HepG2 (cell line): ENCODE measurements around the gene B3GALT6. TPM values are rescaled to one million over a fixed set of nuclear protein-coding genes. Genes with fewer than 3 reads are reported as not detected.

Experiments
- ATAC-seq: fragments of 200-7000 bp; cut with Tn5 transposase; 3 replicates; pipeline ENCODE4 v1.9.1; 2020; ENCODE audit warnings: mild to moderate bottlenecking, moderate library complexity
- Bru-seq: library from RNA; stranded (reverse); fragments of 400-500 nt; gene quantifications from one replicate; lab custom pipeline; 2021; lab: Mats Ljungman, UMichigan
- BruChase-seq, 2 experiments: library from RNA; stranded (reverse); fragments of 400-500 nt; gene quantifications; one replicate each; lab custom pipeline; 2021; lab: Mats Ljungman, UMichigan
- BruUV-seq: library from RNA; stranded (reverse); fragments of 400-500 nt; replicated peaks from 2 replicates; lab custom pipeline; 2021; lab: Mats Ljungman, UMichigan
- CTCF ChIA-PET: fragments of 300-600 bp; formaldehyde crosslinking; extraction: SDS; loops from one replicate; lab custom pipeline; 2021; ENCODE audit warnings: low total read pairs, inconsistent platforms, low intra/inter-chr PET ratio; lab: Yijun Ruan, JAX
- POLR2A ChIA-PET: fragments of 350-600 bp; sonication (Branson Sonifier 250); formaldehyde crosslinking; loops from one replicate; lab custom pipeline; 2020; ENCODE audit warnings: antibody characterized with exemption, inconsistent platforms; lab: Yijun Ruan, JAX
- DNase-seq: peaks from one replicate; pipeline ENCODE4 v3.0.0-alpha.2; 2015; ENCODE audit warnings: low spot score
- FAIRE-seq: peaks from 3 replicates; lab custom pipeline; 2011; peaks lifted over from hg19 to GRCh38; lab: Jason Lieb, UNC
- H2AFZ ChIP-seq: one replicate; pipeline ENCODE4 v1.6.1; 2011; ENCODE audit warnings: low read length, inconsistent platforms
- H3K27ac ChIP-seq: fragments of 300-600 bp; 3 replicates; pipeline ENCODE4 v1.8.0; 2011; ENCODE audit warnings: mixed run types, mild to moderate bottlenecking, mixed read lengths, low read length, inconsistent platforms; ENCODE audit not compliant: insufficient read depth; ENCODE audit errors: extremely low read length
- H3K27me3 ChIP-seq, 2 experiments: fragments of 200-600 bp in 1 of 2; 2 replicates in 1 of 2; 3 replicates in 1 of 2; pipeline versions ENCODE4 v1.6.0 to v1.8.0; 2011; ENCODE audit warnings: low read length in 2 of 2, mild to moderate bottlenecking in 2 of 2, moderate library complexity in 2 of 2, inconsistent platforms in 1 of 2; ENCODE audit not compliant: insufficient read depth in 2 of 2, control insufficient read depth in 1 of 2
- H3K36me3 ChIP-seq, 2 experiments: fragments of 200-600 bp in 1 of 2; replicated peaks in 1 of 2; 2 replicates in 1 of 2; 3 replicates in 1 of 2; pipeline versions ENCODE4 v1.5.1 to v1.8.0; 2011; ENCODE audit warnings: low read length in 2 of 2, inconsistent platforms in 1 of 2; ENCODE audit not compliant: insufficient read depth in 2 of 2, control insufficient read depth in 1 of 2
- H3K4me1 ChIP-seq: 2 replicates; pipeline ENCODE4 v1.5.1; 2012; ENCODE audit warnings: low read length, inconsistent platforms; ENCODE audit not compliant: insufficient read depth
- H3K4me2 ChIP-seq: 2 replicates; pipeline ENCODE4 v1.6.0; 2011; ENCODE audit warnings: low read depth, low read length, inconsistent platforms
- H3K4me3 ChIP-seq, 3 experiments: fragments of 200-600 bp in 1 of 3; sonication (generic), shearing (Covaris generic) in 1 of 3; replicated peaks in 1 of 3; 2 replicates each; pipeline ENCODE4 v1.5.1; 2011 to 2016; ENCODE audit warnings: low read length in 3 of 3, inconsistent platforms in 2 of 3, low read depth in 2 of 3, mild to moderate bottlenecking in 2 of 3, control low read depth in 1 of 3, mixed read lengths in 1 of 3; ENCODE audit not compliant: insufficient read depth in 1 of 3
- H3K79me2 ChIP-seq: one replicate; pipeline ENCODE4 v1.6.1; 2011; ENCODE audit warnings: low read length, inconsistent platforms; ENCODE audit not compliant: insufficient read depth
- H3K9ac ChIP-seq: 2 replicates; pipeline ENCODE4 v1.6.0; 2011; ENCODE audit warnings: mild to moderate bottlenecking, low read depth, low read length, inconsistent platforms; ENCODE audit not compliant: insufficient read depth
- H3K9me3 ChIP-seq: 2 replicates; pipeline ENCODE4 v1.5.1; 2012; ENCODE audit warnings: mild to moderate bottlenecking, low read length
- H4K20me1 ChIP-seq: 2 replicates; pipeline ENCODE4 v1.6.0; 2011; ENCODE audit warnings: inconsistent platforms, mild to moderate bottlenecking, low read length, moderate library complexity; ENCODE audit not compliant: insufficient read depth
- ATF5 ChIP-seq: sonication (generic); formaldehyde crosslinking; IDR thresholded peaks from 2 replicates; pipeline ENCODE4 v1.4.0; 2020; ENCODE audit warnings: mild to moderate bottlenecking, low read depth, missing genetic modification reagents
- BRD4 ChIP-seq: sonication (generic); formaldehyde crosslinking; IDR thresholded peaks from 2 replicates; pipeline ENCODE4 v1.4.0; 2020; ENCODE audit warnings: missing genetic modification reagents
- KDM1A ChIP-seq: IDR thresholded peaks from 2 replicates; pipeline ENCODE4 v1.6.1; 2016; ENCODE audit warnings: missing compliant biosample characterization
- MED13 ChIP-seq: sonication (generic); formaldehyde crosslinking; IDR thresholded peaks from 2 replicates; pipeline ENCODE4 v1.5.0; 2020; ENCODE audit warnings: missing genetic modification reagents
- MXI1 ChIP-seq: IDR thresholded peaks from 3 replicates; pipeline ENCODE4 v1.6.1; 2012; ENCODE audit warnings: low read depth, low read length, inconsistent platforms, borderline replicate concordance
- PAWR ChIP-seq: sonication (generic); formaldehyde crosslinking; IDR thresholded peaks from 2 replicates; pipeline ENCODE4 v1.4.0; 2020; ENCODE audit warnings: missing genetic modification reagents, mild to moderate bottlenecking, borderline replicate concordance
- POGZ ChIP-seq: sonication (generic); formaldehyde crosslinking; IDR thresholded peaks from 2 replicates; pipeline ENCODE4 v1.4.0; 2020; ENCODE audit warnings: mild to moderate bottlenecking, missing genetic modification reagents
- PRMT3 ChIP-seq: sonication (generic); formaldehyde crosslinking; IDR thresholded peaks from 2 replicates; pipeline ENCODE4 v1.8.1; 2022; ENCODE audit warnings: low read depth, mild to moderate bottlenecking, moderate library complexity, missing genetic modification reagents, borderline replicate concordance
- RAD21 ChIP-seq: fragments of 450-650 bp; formaldehyde crosslinking; IDR thresholded peaks from 2 replicates; pipeline ENCODE4 v1.5.0; 2020; ENCODE audit warnings: mild to moderate bottlenecking
- ZBTB2 ChIP-seq: sonication (generic); formaldehyde crosslinking; IDR thresholded peaks from 2 replicates; pipeline ENCODE4 v1.8.0; 2022; ENCODE audit warnings: low read depth, missing genetic modification reagents
- ZEB1 ChIP-seq: IDR thresholded peaks from 2 replicates; pipeline ENCODE4 v1.6.1; 2012; ENCODE audit warnings: mild to moderate bottlenecking, low read depth, inconsistent platforms; ENCODE audit not compliant: insufficient replicate concordance
- ZNF264 ChIP-seq: sonication (generic); formaldehyde crosslinking; IDR thresholded peaks from 2 replicates; pipeline ENCODE4 v1.4.0; 2020; ENCODE audit warnings: missing genetic modification reagents
- ZNF672 ChIP-seq: sonication (generic); formaldehyde crosslinking; IDR thresholded peaks from 2 replicates; pipeline ENCODE4 v1.8.1; 2022; ENCODE audit warnings: missing genetic modification reagents
- ZNF788 ChIP-seq: sonication (generic); formaldehyde crosslinking; IDR thresholded peaks from 2 replicates; pipeline ENCODE4 v1.5.0; 2020; ENCODE audit warnings: mild to moderate bottlenecking, missing genetic modification reagents, borderline replicate concordance
- ZSCAN31 ChIP-seq: sonication (generic); formaldehyde crosslinking; IDR thresholded peaks from 2 replicates; pipeline ENCODE4 v1.5.0; 2020; ENCODE audit warnings: low read depth, mild to moderate bottlenecking, missing genetic modification reagents
- WGBS: methylation state at CpG from one replicate; pipeline ENCODE4 v1.1.6; 2017; ENCODE audit warnings: low lambda C conversion rate; 5-methylcytosine and 5-hydroxymethylcytosine counted together
- in situ Hi-C: cut with HindIII; loops from 2 replicates; pipeline ENCODE4 v1.10.0; 2017; ENCODE audit warnings: low pct_unique_long_range_greater_than_20kb; ENCODE audit not compliant: extremely low pct_ligation_motif_present
- intact Hi-C: fragments of 100-400 bp; cut with micrococcal nuclease; formaldehyde crosslinking; loops from one replicate; pipeline ENCODE4 v1.10.0; 2022; ENCODE audit not compliant: unreplicated experiment
- long read RNA-seq, 2 experiments: library from RNA in 1 of 2; library from polyadenylated mRNA in 1 of 2; stranded (forward) in 1 of 2; unstranded in 1 of 2; transcript quantifications; one replicate each; pipeline ENCODE4 v2.0.0, GENCODE V29; 2019 to 2022
- polyA minus RNA-seq, 3 experiments: library from RNA; depleted of rRNA, polyadenylated mRNA; stranded (reverse); fragments of >200 nt; gene quantifications; 2 replicates each; pipeline ENCODE4 v1.2.3, GENCODE V29; 2011; ENCODE audit warnings: low replicate concordance in 1 of 3
- polyA plus RNA-seq, 8 experiments: library from polyadenylated mRNA; depleted of rRNA in 3 of 8; stranded (reverse) in 7 of 8; unstranded in 1 of 8; fragments of >200 nt; fragmentation: Illumina TruSeq in 4 of 8; extraction: Trizol in 4 of 8; gene quantifications; 2 replicates each; pipeline versions ENCODE4 v1.2.1 to v1.2.3, GENCODE V29; 2011 to 2016; ENCODE audit warnings: low read depth in 4 of 8, missing spikeins in 1 of 8, mixed read lengths in 1 of 8; ENCODE audit not compliant: insufficient read depth in 1 of 8
- total RNA-seq, 5 experiments: library from RNA; depleted of rRNA; stranded (reverse); fragments of >200 nt; fragmentation: Illumina TruSeq; extraction: Trizol; gene quantifications; 2 replicates each; pipeline ENCODE4 v1.2.3, GENCODE V29; 2016; ENCODE audit warnings: low read depth in 1 of 5

Gene B3GALT6
- total RNA-seq (2016; rRNA removed; fragmentation: Illumina TruSeq; extraction: Trizol) (9.2 and 14.2 TPM in 2 replicates), polyA plus RNA-seq (2011; rRNA removed) (3.9 and 5.8 TPM in 2 replicates), polyA minus RNA-seq (2011; rRNA and poly(A)+ RNA removed; ENCODE audit: low replicate concordance) (7.2 and 12.5 TPM in 2 replicates), Bru-seq, nascent RNA (percentile 79 among the genes with signal in this experiment), BruChase-seq, experiment 1, labeled RNA remaining after a 6-hour chase (percentile 86 among the genes with signal in this experiment), BruChase-seq, experiment 2, labeled RNA remaining after a 2-hour chase (percentile 78 among the genes with signal in this experiment)
- total RNA-seq (2016; cell fraction: cytosol; rRNA removed; fragmentation: Illumina TruSeq; extraction: Trizol; ENCODE audit: low read depth): 6.4 and 7.6 TPM in 2 replicates
- total RNA-seq (2016; cell fraction: insoluble cytoplasmic fraction; rRNA removed; fragmentation: Illumina TruSeq; extraction: Trizol): 8.3 and 13.0 TPM in 2 replicates
- 13.3 and 15.5 TPM in 2 replicates for total RNA-seq (2016; cell fraction: membrane; rRNA removed; fragmentation: Illumina TruSeq; extraction: Trizol)
- total RNA-seq (2016; cell fraction: nucleus; rRNA removed; fragmentation: Illumina TruSeq; extraction: Trizol): 9.0 and 10.2 TPM in 2 replicates
- 6.9 and 8.0 TPM in 2 replicates for polyA plus RNA-seq (2011; cell fraction: cytosol; rRNA removed)
- polyA plus RNA-seq (2011; cell fraction: nucleus; rRNA removed): 5.4 and 5.5 TPM in 2 replicates
- polyA plus RNA-seq (2012): 8.3 and 10.4 TPM in 2 replicates
- 7.6 and 8.3 TPM in 2 replicates for polyA plus RNA-seq (2016; cell fraction: cytosol; fragmentation: Illumina TruSeq; extraction: Trizol; ENCODE audit: low read depth)
- polyA plus RNA-seq (2016; cell fraction: insoluble cytoplasmic fraction; fragmentation: Illumina TruSeq; extraction: Trizol; ENCODE audit: low read depth): 9.7 and 10.2 TPM in 2 replicates
- 12.7 and 13.5 TPM in 2 replicates for polyA plus RNA-seq (2016; cell fraction: membrane; fragmentation: Illumina TruSeq; extraction: Trizol; ENCODE audit: low read depth)
- polyA plus RNA-seq (2016; cell fraction: nucleus; fragmentation: Illumina TruSeq; extraction: Trizol; ENCODE audit: insufficient read depth, low read depth): 13.7 and 17.1 TPM in 2 replicates
- polyA minus RNA-seq (2011; cell fraction: cytosol; rRNA and poly(A)+ RNA removed): 3.8 and 5.0 TPM in 2 replicates
- 7.8 and 8.1 TPM in 2 replicates for polyA minus RNA-seq (2011; cell fraction: nucleus; rRNA and poly(A)+ RNA removed)
- long read RNA-seq, experiment 1, transcript B3GALT6-201 (1 exons, 2,783 nt): major isoform, 9 of 10 reads
- long read RNA-seq, experiment 1, partial matches to known transcripts: 0 of 10 reads
- long read RNA-seq, experiment 1, other reads (novel, unspliced or antisense): 0 of 10 reads
- long read RNA-seq, experiment 2, transcript B3GALT6-201 (1 exons, 2,783 nt): major isoform, 91 of 95 reads
- long read RNA-seq, experiment 2, partial matches to known transcripts: 0 of 95 reads
- long read RNA-seq, experiment 2, other reads (novel, unspliced or antisense): 1 of 95 reads

GRCh38 chr1:1232208-1232795 lies at the start of gene B3GALT6:
Gene B3GALT6, plus strand, starts transcription at chr1:1232237. Its CDS starts 42 bp downstream, at chr1:1232279.
- FAIRE-seq: no peak
- Histone ChIP-seq H3K4me1 (peaks cover 65% of the 10 kb centered on the region), H3K36me3 (peaks cover 9 to 16% of the 10 kb centered on the region in 2 experiments; a peak in 4 of 5 replicates), H3K27me3 (no peaks in the 10 kb centered on the region; a peak in 2 of 5 replicates), H3K9me3 (no peaks in the 10 kb centered on the region), H3K4me3 (peak within 1 kb of the TSS; percentile 73 to 93 (median 91)), H3K4me2 (peak within 1 kb of the TSS; percentile 85), H3K27ac (peak within 1 kb of the TSS; percentile 88), H2AFZ (no peak within 1 kb of the TSS), H4K20me1 (no peaks in the 10 kb centered on the region), H3K9ac (peak within 1 kb of the TSS; percentile 98), H3K79me2 (peaks cover 37% of the 10 kb centered on the region)
- intact Hi-C loops (loop anchor here (5.0 to 10.0 kb wide), 3 partner anchors 58 to 228 kb away; partner anchors contain the start of genes HES4 and TTLL10), in situ Hi-C loops (no loop called here)
- BruUV-seq: no TSS peak
- ATAC-seq: no peak
- CTCF ChIA-PET: interaction anchor here (0.8 kb wide), 1 partner anchor 110 kb away, joined by 3 read pairs; no protein-coding TSS in a partner anchor
- no peak for DNase-seq
- POLR2A ChIA-PET: interaction anchor here (1.1 to 2.7 kb wide), 3 partner anchors 64 to 108 kb away, joined by 3 to 25 read pairs (median 3); no protein-coding TSS in a partner anchor
- WGBS: 69% methylated on average over 16 of the region's 100 CpGs
- TF ChIP-seq KDM1A (CRISPR knock-in tag) (no peak), ZNF264 (CRISPR knock-in tag) (no peak), ZNF788 (no peak), MED13 (CRISPR knock-in tag) (no peak), ATF5 (CRISPR knock-in tag) (no peak), MXI1 (0 out of 3 replicates have a peak, but pooled peaks have one; percentile 2), POGZ (CRISPR knock-in tag) (no peak), BRD4 (0 out of 2 replicates have a peak, but pooled peaks have one; percentile 34), RAD21 (CRISPR knock-in tag) (peak; percentile 45; the same call in 1 of the 2 replicates), ZNF672 (CRISPR knock-in tag) (no peak; the same call in 1 of the 2 replicates), PRMT3 (0 out of 2 replicates have a peak, but pooled peaks have one; percentile 63), PAWR (CRISPR knock-in tag) (no peak), ZEB1 (no peak), ZSCAN31 (CRISPR knock-in tag) (0 out of 2 replicates have a peak, but pooled peaks have one; percentile 4), ZBTB2 (0 out of 2 replicates have a peak, but pooled peaks have one; percentile 38)
